ENCODE results near the gene TNIK. TPM values are rescaled to one million over a fixed set of nuclear protein-coding genes. Genes with fewer than 3 reads are reported as not detected.
"Not testable (repeated sequence)": the region's sequence is repeated elsewhere in the genome, so short reads cannot be mapped to it uniquely, and the experiment has no call there.

TNIK gene
- total RNA-seq, 1 donor from 2014 or later: 2.5 TPM

- Mint-ChIP-seq H3K4me3 (no peak overlapping the region), H3K27me3 (no peaks in the 10 kb centered on the region), H3K27ac (no peak overlapping the region), H3K4me1 (no peaks in the 10 kb centered on the region), H3K36me3 (ENCODE audit: low read depth) (no peaks in the 10 kb centered on the region), H3K9me3 (no peaks in the 10 kb centered on the region)
- POLR2A ChIA-PET: no interaction called here
- intact Hi-C loops (cut with micrococcal nuclease): no loop called here
- ATAC-seq (ENCODE audit: low read depth) (no peak), DNase-seq (no peak)
- CTCF ChIA-PET: no interaction called here
- no peak for TF ChIP-seq CTCF (IDR thresholded peaks at IDR 0.05)
These were observed 166.9 kb downstream of the TNIK start for GRCh38 chr3:171293142-171293782.

GRCh38 chr3:171290680-171291079 lies 169.5 kb downstream of the TNIK start:
- Mint-ChIP-seq H3K27me3 (no peaks in the 10 kb centered on the region), H3K4me3 (no peak overlapping the region), H3K27ac (no peak overlapping the region), H3K9me3 (no peaks in the 10 kb centered on the region), H3K36me3 (ENCODE audit: low read depth) (no peaks in the 10 kb centered on the region), H3K4me1 (no peaks in the 10 kb centered on the region)
- POLR2A ChIA-PET: no interaction called here
- TF ChIP-seq CTCF (IDR thresholded peaks at IDR 0.05): no peak
- ATAC-seq (ENCODE audit: low read depth) (no peak), DNase-seq (no peak)
- intact Hi-C loops (cut with micrococcal nuclease): no loop called here
- CTCF ChIA-PET: no interaction called here

- ChIA-PET POLR2A (no interaction called here), CTCF (no interaction called here)
- intact Hi-C loops (cut with micrococcal nuclease): no loop called here
- H3K9me3 Mint-ChIP-seq: no peaks in the 10 kb centered on the region
- no peaks in the 10 kb centered on the region for H3K27me3 Mint-ChIP-seq
- H3K36me3 Mint-ChIP-seq (ENCODE audit: low read depth): no peaks in the 10 kb centered on the region
- no peak overlapping the region for H3K27ac Mint-ChIP-seq
- no peaks in the 10 kb centered on the region for H3K4me1 Mint-ChIP-seq
- ATAC-seq (ENCODE audit: low read depth) (no peak), DNase-seq (no peak)
- H3K4me3 Mint-ChIP-seq: no peak overlapping the region
- no peak for TF ChIP-seq CTCF (IDR thresholded peaks at IDR 0.05)
These were observed 170.9 kb downstream of the TNIK start for GRCh38 chr3:171289291-171289690.

DNA sequence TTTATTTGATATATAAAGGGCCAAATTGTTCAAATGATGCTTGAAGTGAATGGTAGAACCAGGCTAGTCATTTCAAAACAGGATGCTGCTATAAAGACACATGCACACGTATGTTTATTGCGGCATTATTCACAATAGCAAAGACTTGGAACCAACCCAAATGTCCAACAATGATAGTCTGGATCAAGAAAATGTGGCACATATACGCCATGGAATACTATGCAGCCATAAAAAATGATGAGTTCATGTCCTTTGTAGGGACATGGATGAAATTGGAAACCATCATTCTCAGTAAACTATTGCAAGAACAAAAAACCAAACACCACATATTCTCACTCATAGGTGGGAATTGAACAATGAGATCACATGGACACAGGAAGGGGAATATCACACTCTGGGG lies 172.4 kb downstream of the TNIK start:
- H3K27ac Mint-ChIP-seq; intact Hi-C loops (cut with micrococcal nuclease); H3K9me3 Mint-ChIP-seq: not testable (repeated sequence)

GRCh38 chr3:171286580-171287249 lies 173.5 kb downstream of the TNIK start:
- Mint-ChIP-seq H3K4me1 (peaks cover 5% of the 10 kb centered on the region), H3K27ac (no peak overlapping the region), H3K27me3 (no peaks in the 10 kb centered on the region), H3K4me3 (no peak overlapping the region), H3K9me3 (no peaks in the 10 kb centered on the region), H3K36me3 (ENCODE audit: low read depth) (no peaks in the 10 kb centered on the region)
- no peak for TF ChIP-seq CTCF (IDR thresholded peaks at IDR 0.05)
- ATAC-seq (ENCODE audit: low read depth): no peak
- DNase-seq: no peak
- ChIA-PET POLR2A (no interaction called here), CTCF (no interaction called here)
- intact Hi-C loops (cut with micrococcal nuclease): no loop called here

More for the DNA sequence above, 172.4 kb downstream of the TNIK start:
- POLR2A ChIA-PET; CTCF ChIA-PET; H3K27me3 Mint-ChIP-seq; ATAC-seq (ENCODE audit: low read depth); H3K4me3 Mint-ChIP-seq; DNase-seq; H3K4me1 Mint-ChIP-seq; H3K36me3 Mint-ChIP-seq (ENCODE audit: low read depth): not testable (repeated sequence)
